SK-N-SH treated with all-trans-retinoic acid at 6 μM for 48 hours (cell line): ENCODE data around the gene COX6B1.
"Not testable (repeated sequence)": the region's sequence is repeated elsewhere in the genome, so short reads cannot be mapped to it uniquely, and the experiment has no call there.

Experiments used
- ARNTL ChIP-seq: fragments of 450-650 bp; formaldehyde crosslinking; IDR thresholded peaks from 2 replicates; pipeline ENCODE4 v1.5.0; 2020; ENCODE audit warnings: low read depth, mild to moderate bottlenecking, moderate library complexity, borderline replicate concordance
- PATZ1 ChIP-seq: fragments of 250-450 bp; sonication (Bioruptor Pico); IDR thresholded peaks from 2 replicates; pipeline ENCODE4 v1.8.0; 2020; ENCODE audit warnings: mild to moderate bottlenecking, moderate library complexity, borderline replicate concordance
- RARB ChIP-seq: fragments of 250-450 bp; sonication (Bioruptor Pico); IDR thresholded peaks from 2 replicates; pipeline ENCODE4 v1.8.0; 2021; ENCODE audit warnings: mild to moderate bottlenecking, moderate library complexity
- SNAI2 ChIP-seq: fragments of 250-450 bp; sonication (Bioruptor Pico); IDR thresholded peaks from 2 replicates; pipeline ENCODE4 v1.5.0; 2020; ENCODE audit warnings: mild to moderate bottlenecking, moderate library complexity
- TCF4 ChIP-seq: fragments of 250-450 bp; sonication (Bioruptor Pico); IDR thresholded peaks from 2 replicates; pipeline ENCODE4 v1.8.0; 2021; ENCODE audit warnings: mild to moderate bottlenecking, moderate library complexity, borderline replicate concordance
- TOX ChIP-seq: fragments of 250-450 bp; sonication (Bioruptor Pico); IDR thresholded peaks from 2 replicates; pipeline ENCODE4 v1.8.0; 2021; ENCODE audit warnings: mild to moderate bottlenecking, moderate library complexity, borderline replicate concordance
- TSHZ2 ChIP-seq: fragments of 250-450 bp; sonication (Bioruptor Pico); IDR thresholded peaks from 2 replicates; pipeline ENCODE4 v1.5.0; 2020; ENCODE audit warnings: mild to moderate bottlenecking, moderate library complexity
- ZFP3 ChIP-seq: fragments of 250-450 bp; sonication (Bioruptor Pico); IDR thresholded peaks from 2 replicates; pipeline ENCODE4 v1.5.0; 2020; ENCODE audit warnings: mild to moderate bottlenecking, moderate library complexity
- ZFP30 ChIP-seq: fragments of 450-650 bp; formaldehyde crosslinking; IDR thresholded peaks from 2 replicates; pipeline ENCODE4 v1.5.0; 2022; ENCODE audit warnings: mild to moderate bottlenecking, moderate library complexity
- ZNF565 ChIP-seq: fragments of 450-650 bp; formaldehyde crosslinking; conservative IDR thresholded peaks from 2 replicates; pipeline ENCODE4 v1.5.0; 2020; ENCODE audit warnings: low read depth, mild to moderate bottlenecking, moderate library complexity
- TF ChIP-seq, protein P1 (sequence below): fragments of 250-450 bp; sonication (Bioruptor Pico); IDR thresholded peaks from 2 replicates; pipeline ENCODE4 v1.8.0; 2021; ENCODE audit warnings: low read depth, mild to moderate bottlenecking, moderate library complexity, borderline replicate concordance

GRCh38 chr19:35654828-35655227, 6.7 kb downstream of the COX6B1 start:
- TF ChIP-seq ZFP3 (CRISPR knock-in tag); SNAI2; TOX; ZNF565 (CRISPR knock-in tag); TSHZ2; ARNTL (CRISPR knock-in tag); ZFP30 (CRISPR knock-in tag); TCF4 (CRISPR knock-in tag); RARB; PATZ1 (CRISPR knock-in tag): not testable (repeated sequence)
- TF ChIP-seq, protein P1, sequence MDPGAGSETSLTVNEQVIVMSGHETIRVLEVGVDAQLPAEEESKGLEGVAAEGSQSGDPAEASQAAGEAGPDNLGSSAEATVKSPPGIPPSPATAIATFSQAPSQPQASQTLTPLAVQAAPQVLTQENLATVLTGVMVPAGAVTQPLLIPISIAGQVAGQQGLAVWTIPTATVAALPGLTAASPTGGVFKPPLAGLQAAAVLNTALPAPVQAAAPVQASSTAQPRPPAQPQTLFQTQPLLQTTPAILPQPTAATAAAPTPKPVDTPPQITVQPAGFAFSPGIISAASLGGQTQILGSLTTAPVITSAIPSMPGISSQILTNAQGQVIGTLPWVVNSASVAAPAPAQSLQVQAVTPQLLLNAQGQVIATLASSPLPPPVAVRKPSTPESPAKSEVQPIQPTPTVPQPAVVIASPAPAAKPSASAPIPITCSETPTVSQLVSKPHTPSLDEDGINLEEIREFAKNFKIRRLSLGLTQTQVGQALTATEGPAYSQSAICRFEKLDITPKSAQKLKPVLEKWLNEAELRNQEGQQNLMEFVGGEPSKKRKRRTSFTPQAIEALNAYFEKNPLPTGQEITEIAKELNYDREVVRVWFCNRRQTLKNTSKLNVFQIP (CRISPR knock-in tag): not testable (repeated sequence)
